CD14-positive monocyte (primary cell): ENCODE results near the gene SBF2. TPM values are rescaled to one million over a fixed set of nuclear protein-coding genes. Genes with fewer than 3 reads are reported as not detected.
A peak's percentile ranks its signal among the peaks of the same experiment; 100 is the strongest.

Experiments used
- DNase-seq, 3 donors: peaks; one replicate each; pipeline ENCODE4 v3.0.0-alpha.2; 2011 to 2022
- H2AFZ ChIP-seq: 2 replicates; pipeline ENCODE4 v1.6.0; 2012; ENCODE audit warnings: mild to moderate bottlenecking, low read depth, low read length, inconsistent platforms; ENCODE audit not compliant: insufficient read depth, poor library complexity, severe bottlenecking
- H3K27ac ChIP-seq, 2 donors: 1 replicate in 1 of 2; 2 replicates in 1 of 2; pipeline ENCODE4 v1.5.1; 2012 to 2013; ENCODE audit warnings: low read length in 2 of 2, control low read depth in 1 of 2, inconsistent platforms in 1 of 2, low read depth in 1 of 2, mild to moderate bottlenecking in 1 of 2
- H3K27me3 ChIP-seq, 2 donors: one replicate each; pipeline versions ENCODE4 v1.6.0 to v1.6.1; 2011 to 2013; ENCODE audit warnings: low read length in 2 of 2; ENCODE audit not compliant: control insufficient read depth in 2 of 2, insufficient read depth in 2 of 2
- H3K36me3 ChIP-seq, 2 donors: replicated peaks in 1 of 2; 1 replicate in 1 of 2; 2 replicates in 1 of 2; pipeline versions ENCODE4 v1.5.1 to v1.6.1; 2012 to 2013; ENCODE audit warnings: low read length in 2 of 2, control low read depth in 1 of 2, inconsistent platforms in 1 of 2, mild to moderate bottlenecking in 1 of 2; ENCODE audit not compliant: insufficient read depth in 2 of 2, control insufficient read depth in 1 of 2
- H3K4me1 ChIP-seq, 2 donors: 1 replicate in 1 of 2; 2 replicates in 1 of 2; pipeline versions ENCODE4 v1.5.1 to v1.6.1; 2012 to 2013; ENCODE audit warnings: low read length in 2 of 2, control low read depth in 1 of 2, inconsistent platforms in 1 of 2, mild to moderate bottlenecking in 1 of 2, moderate library complexity in 1 of 2; ENCODE audit not compliant: insufficient read depth in 2 of 2, control insufficient read depth in 1 of 2
- H3K4me2 ChIP-seq: replicated peaks from 2 replicates; pipeline ENCODE3; 2012; ENCODE audit warnings: low read length, moderate library complexity, mild to moderate bottlenecking; ENCODE audit not compliant: poor library complexity, severe bottlenecking; ENCODE audit errors: extremely low read depth
- H3K4me3 ChIP-seq, 3 experiments: fragments of 200-600 bp in 1 of 3; sonication (generic) in 1 of 3; replicated peaks in 1 of 3; 1 replicate in 2 of 3; 2 replicates in 1 of 3; pipeline ENCODE4 v1.5.1; 2011 to 2013; ENCODE audit warnings: low read length in 3 of 3, mild to moderate bottlenecking in 3 of 3, control low read depth in 2 of 3, low read depth in 2 of 3, inconsistent platforms in 1 of 3, moderate library complexity in 1 of 3
- H3K79me2 ChIP-seq: 2 replicates; pipeline ENCODE4 v1.6.0; 2012; ENCODE audit warnings: mild to moderate bottlenecking, control low read depth, inconsistent platforms, low read length, moderate library complexity; ENCODE audit not compliant: insufficient read depth
- H3K9ac ChIP-seq: 2 replicates; pipeline ENCODE4 v1.6.0; 2017; ENCODE audit warnings: low read length, mild to moderate bottlenecking; ENCODE audit not compliant: insufficient read depth, poor library complexity, severe bottlenecking
- H3K9me3 ChIP-seq, 2 donors: replicated peaks in 1 of 2; 1 replicate in 1 of 2; 2 replicates in 1 of 2; pipeline versions ENCODE4 v1.5.1 to v1.6.1; 2012 to 2013; ENCODE audit warnings: low read length in 2 of 2, control low read depth in 1 of 2; ENCODE audit not compliant: control insufficient read depth in 1 of 2, insufficient read depth in 1 of 2
- H4K20me1 ChIP-seq: 2 replicates; pipeline ENCODE4 v1.6.0; 2012; ENCODE audit warnings: mild to moderate bottlenecking, low read length, control low read depth, moderate library complexity; ENCODE audit not compliant: insufficient read depth
- H3K27ac Mint-ChIP-seq, 7 donors: one replicate each; pipeline ENCODE4 v1.8.0; 2020; ENCODE audit warnings: mild to moderate bottlenecking in 7 of 7, mixed read lengths in 7 of 7, moderate library complexity in 6 of 7, inconsistent platforms in 2 of 7
- H3K27me3 Mint-ChIP-seq, 3 donors: one replicate each; pipeline ENCODE4 v1.8.0; 2021 to 2022; ENCODE audit warnings: low read depth in 3 of 3, mild to moderate bottlenecking in 3 of 3, mixed read lengths in 3 of 3, moderate library complexity in 3 of 3, inconsistent platforms in 1 of 3
- H3K36me3 Mint-ChIP-seq, 2 donors: one replicate each; pipeline ENCODE4 v1.8.0; 2020; ENCODE audit warnings: mixed read lengths in 2 of 2, inconsistent platforms in 1 of 2, mild to moderate bottlenecking in 1 of 2
- H3K4me1 Mint-ChIP-seq: one replicate; pipeline ENCODE4 v1.8.0; 2020; ENCODE audit warnings: mild to moderate bottlenecking, mixed read lengths
- H3K4me3 Mint-ChIP-seq, 2 donors: one replicate each; pipeline ENCODE4 v1.8.0; 2020; ENCODE audit warnings: mild to moderate bottlenecking in 2 of 2, mixed read lengths in 2 of 2, moderate library complexity in 1 of 2
- H3K9me3 Mint-ChIP-seq, 7 donors: one replicate each; pipeline ENCODE4 v1.8.0; 2020 to 2022; ENCODE audit warnings: mixed read lengths in 7 of 7, mild to moderate bottlenecking in 6 of 7, moderate library complexity in 6 of 7, inconsistent platforms in 2 of 7
- CTCF ChIP-seq: fragments of 200-600 bp; IDR thresholded peaks from one replicate; pipeline ENCODE4 v1.8.0; 2022; ENCODE audit warnings: antibody characterized with exemption, mild to moderate bottlenecking
- WGBS: methylation state at CpG from one replicate; pipeline ENCODE4 v1.1.5; 2013; ENCODE audit warnings: missing lambda C conversion rate; ENCODE audit not compliant: insufficient coverage; 5-methylcytosine and 5-hydroxymethylcytosine counted together
- intact Hi-C, 2 donors: fragments of 100-400 bp; cut with micrococcal nuclease; formaldehyde crosslinking; loops; one replicate each; pipeline versions ENCODE4 v1.15.0 to v1.15.1; 2023
- polyA plus RNA-seq, 3 donors: library from polyadenylated mRNA; depleted of rRNA in 1 of 3; unstranded in 2 of 3; stranded (reverse) in 1 of 3; fragments of 300-500 nt in 2 of 3; fragments of >200 nt in 1 of 3; fragmentation: Illumina TruSeq in 2 of 3; gene quantifications; 1 replicate in 2 of 3; 2 replicates in 1 of 3; pipeline ENCODE4 v1.2.3, GENCODE V29; 2012 to 2021

SBF2 gene
- polyA plus RNA-seq, 3 donors: 8.9 to 30.7 (median 16.4) TPM

- Mint-ChIP-seq H3K27ac (no peak overlapping the region), H3K4me1 (no peaks in the 10 kb centered on the region), H3K4me3 (no peak overlapping the region), H3K36me3 (peaks cover 57 to 59% of the 10 kb centered on the region in 2 donors), H3K27me3 (no peaks in the 10 kb centered on the region), H3K9me3 (no peaks in the 10 kb centered on the region)
- H3K9me3 ChIP-seq: no peaks in the 10 kb centered on the region
- H3K4me3 ChIP-seq: no peak overlapping the region
- H3K27ac ChIP-seq: no peak overlapping the region
- H3K4me1 ChIP-seq: no peaks in the 10 kb centered on the region
- WGBS: no CpG with 5 or more reads among the region's 2 CpGs
- H3K4me2 ChIP-seq: no peak overlapping the region
- H3K36me3 ChIP-seq: peaks cover 22 to 64% of the 10 kb centered on the region in 2 donors
- no peaks in the 10 kb centered on the region for H3K79me2 ChIP-seq
- no peak for DNase-seq
- no peak overlapping the region for H2AFZ ChIP-seq
- no peaks in the 10 kb centered on the region for H3K27me3 ChIP-seq
- H3K9ac ChIP-seq: no peak overlapping the region
- no peaks in the 10 kb centered on the region for H4K20me1 ChIP-seq
- TF ChIP-seq CTCF: no peak
- intact Hi-C loops: no loop called here
Observed at GRCh38 chr11:9775398-9775779, 518.6 kb downstream of the SBF2 start.

- Histone ChIP-seq H3K4me2 (no peak overlapping the region), H3K79me2 (no peaks in the 10 kb centered on the region), H3K4me1 (no peaks in the 10 kb centered on the region), H3K27me3 (no peaks in the 10 kb centered on the region), H3K9ac (no peak overlapping the region), H4K20me1 (no peaks in the 10 kb centered on the region), H3K9me3 (no peaks in the 10 kb centered on the region), H3K4me3 (no peak overlapping the region), H3K36me3 (peaks cover 16 to 58% of the 10 kb centered on the region in 2 donors), H3K27ac (no peak overlapping the region), H2AFZ (no peak overlapping the region)
- no peak for DNase-seq
- no peak overlapping the region for H3K4me3 Mint-ChIP-seq
- WGBS: 94% methylated on average over 2 of the region's 6 CpGs
- no peaks in the 10 kb centered on the region for H3K9me3 Mint-ChIP-seq
- no peak for TF ChIP-seq CTCF
- H3K27me3 Mint-ChIP-seq: no peaks in the 10 kb centered on the region
- H3K4me1 Mint-ChIP-seq: no peaks in the 10 kb centered on the region
- peaks cover 51 to 56% of the 10 kb centered on the region in 2 donors for H3K36me3 Mint-ChIP-seq
- H3K27ac Mint-ChIP-seq: peak overlapping the region in 1 of 7 donors; percentile 77
- intact Hi-C loops: no loop called here
Observed at GRCh38 chr11:9774591-9775397, 519.2 kb downstream of the SBF2 start.
